H1 (cell line): Measurements from ENCODE around the gene CTIF. TPM values are rescaled to one million over a fixed set of nuclear protein-coding genes. Genes with fewer than 3 reads are reported as not detected.

Source experiments
- CTCF ChIA-PET: fragments of 300-600 bp; sonication (Branson Sonifier 250); formaldehyde crosslinking; loops from one replicate; lab custom pipeline; 2021; ENCODE audit not compliant: partially characterized antibody; lab: Charles Lee
- POLR2A ChIA-PET: fragments of 300-600 bp; sonication (Branson Sonifier 250); formaldehyde crosslinking; loops from one replicate; lab custom pipeline; 2021; ENCODE audit warnings: inconsistent platforms; ENCODE audit not compliant: partially characterized antibody; lab: Charles Lee
- DNase-seq, 2 experiments: peaks; one replicate each; pipeline versions ENCODE4 v3.0.0 to v3.0.0-alpha.2; 2010 to 2022; ENCODE audit warnings: low spot score in 2 of 2, low read depth in 1 of 2, mixed read lengths in 1 of 2
- FAIRE-seq: peaks from 2 replicates; lab custom pipeline; 2011; peaks lifted over from hg19 to GRCh38; lab: Jason Lieb, UNC
- H2AFZ ChIP-seq: 2 replicates; pipeline ENCODE4 v1.8.1; 2012; ENCODE audit warnings: low read length, inconsistent platforms
- H2AK5ac ChIP-seq: 2 replicates; pipeline ENCODE4 v1.6.1; 2013; ENCODE audit warnings: low read depth, low read length
- H2BK120ac ChIP-seq: replicated peaks from 2 replicates; pipeline ENCODE3; 2013; ENCODE audit warnings: low read depth, low read length, inconsistent platforms
- H2BK12ac ChIP-seq: 2 replicates; pipeline ENCODE4 v1.6.1; 2013; ENCODE audit warnings: low read depth, low read length
- H2BK15ac ChIP-seq: 2 replicates; pipeline ENCODE4 v1.6.1; 2013; ENCODE audit warnings: low read length
- H2BK20ac ChIP-seq: 2 replicates; pipeline ENCODE4 v1.6.1; 2013; ENCODE audit warnings: low read length
- H2BK5ac ChIP-seq: 2 replicates; pipeline ENCODE4 v1.6.1; 2013; ENCODE audit warnings: low read depth, low read length
- H3K14ac ChIP-seq: 2 replicates; pipeline ENCODE4 v1.6.1; 2013; ENCODE audit warnings: inconsistent platforms; ENCODE audit not compliant: insufficient read length
- H3K18ac ChIP-seq: 2 replicates; pipeline ENCODE4 v1.6.1; 2013; ENCODE audit warnings: low read length; ENCODE audit errors: extremely low read depth
- H3K23ac ChIP-seq: 2 replicates; pipeline ENCODE4 v1.6.1; 2013; ENCODE audit warnings: inconsistent platforms; ENCODE audit not compliant: insufficient read length
- H3K23me2 ChIP-seq: 2 replicates; pipeline ENCODE4 v1.6.1; 2013; ENCODE audit warnings: low read depth, low read length
- H3K27ac ChIP-seq: 2 replicates; pipeline ENCODE4 v1.6.1; 2011; ENCODE audit warnings: low read depth, low read length, inconsistent platforms
- H3K27me3 ChIP-seq, 4 experiments: replicated peaks in 1 of 4; 1 replicate in 1 of 4; 2 replicates in 3 of 4; pipeline versions ENCODE4 v1.6.1 to v1.8.1; 2011 to 2013; ENCODE audit warnings: low read length in 3 of 4, mild to moderate bottlenecking in 3 of 4, inconsistent platforms in 2 of 4, mixed read lengths in 2 of 4, moderate library complexity in 1 of 4; ENCODE audit not compliant: control insufficient read depth in 3 of 4, insufficient read depth in 3 of 4; ENCODE audit errors: extremely low read depth in 1 of 4
- H3K36me3 ChIP-seq, 4 experiments: 2 replicates each; pipeline versions ENCODE4 v1.6.1 to v1.8.1; 2011 to 2013; ENCODE audit warnings: mild to moderate bottlenecking in 4 of 4, low read length in 3 of 4, moderate library complexity in 2 of 4, control low read depth in 1 of 4, inconsistent platforms in 1 of 4; ENCODE audit not compliant: insufficient read depth in 4 of 4, control insufficient read depth in 2 of 4
- H3K4ac ChIP-seq: replicated peaks from 2 replicates; pipeline ENCODE3; 2013; ENCODE audit warnings: low read length, low read depth, mixed read lengths, inconsistent platforms; ENCODE audit not compliant: insufficient read length
- H3K4me1 ChIP-seq, 4 experiments: replicated peaks in 1 of 4; 1 replicate in 1 of 4; 2 replicates in 3 of 4; pipeline versions ENCODE4 v1.6.1 to v1.8.1; 2011 to 2013; ENCODE audit warnings: low read length in 3 of 4, inconsistent platforms in 2 of 4, mixed read lengths in 1 of 4; ENCODE audit not compliant: insufficient read depth in 4 of 4, control insufficient read depth in 3 of 4
- H3K4me2 ChIP-seq, 2 experiments: 2 replicates each; pipeline versions ENCODE4 v1.6.1 to v1.8.1; 2011 to 2013; ENCODE audit warnings: low read depth in 2 of 2, low read length in 2 of 2, control low read depth in 1 of 2, inconsistent platforms in 1 of 2, mild to moderate bottlenecking in 1 of 2; ENCODE audit not compliant: insufficient read depth in 1 of 2
- H3K4me3 ChIP-seq, 4 experiments: fragments of 200-600, 300-600 bp in 1 of 4; sonication (generic), shearing (Covaris generic), sonication (Bioruptor Twin) in 1 of 4; 2 replicates each; pipeline versions ENCODE4 v1.5.1 to v1.8.1; 2011 to 2016; ENCODE audit warnings: low read length in 4 of 4, low read depth in 3 of 4, control low read depth in 2 of 4, inconsistent platforms in 2 of 4, mild to moderate bottlenecking in 2 of 4, mixed read lengths in 1 of 4, moderate library complexity in 1 of 4; ENCODE audit not compliant: insufficient read depth in 2 of 4; ENCODE audit errors: extremely low read depth in 1 of 4
- H3K56ac ChIP-seq: replicated peaks from 2 replicates; pipeline ENCODE3; 2013; ENCODE audit warnings: low read depth, mild to moderate bottlenecking, mixed read lengths, low read length, inconsistent platforms; ENCODE audit not compliant: insufficient read length
- H3K79me1 ChIP-seq: 2 replicates; pipeline ENCODE4 v1.6.1; 2013; ENCODE audit warnings: low read depth, low read length, control low read depth
- H3K79me2 ChIP-seq, 2 experiments: 2 replicates each; pipeline versions ENCODE4 v1.6.1 to v1.8.1; 2012 to 2013; ENCODE audit warnings: low read length in 2 of 2, mild to moderate bottlenecking in 2 of 2, inconsistent platforms in 1 of 2; ENCODE audit not compliant: insufficient read depth in 2 of 2, control insufficient read depth in 1 of 2
- H3K9ac ChIP-seq, 4 experiments: replicated peaks in 1 of 4; 1 replicate in 1 of 4; 2 replicates in 3 of 4; pipeline versions ENCODE4 v1.6.1 to v1.8.1; 2011 to 2013; ENCODE audit warnings: low read depth in 3 of 4, low read length in 3 of 4, control low read depth in 2 of 4, mild to moderate bottlenecking in 2 of 4, moderate library complexity in 2 of 4, inconsistent platforms in 1 of 4; ENCODE audit errors: extremely low read depth in 1 of 4
- H3K9me3 ChIP-seq, 2 experiments: 2 replicates each; pipeline versions ENCODE4 v1.6.1 to v1.8.1; 2012 to 2013; ENCODE audit warnings: mild to moderate bottlenecking in 2 of 2, moderate library complexity in 2 of 2, control low read depth in 1 of 2, inconsistent platforms in 1 of 2, low read depth in 1 of 2, low read length in 1 of 2, mixed read lengths in 1 of 2; ENCODE audit not compliant: insufficient read depth in 2 of 2
- H4K20me1 ChIP-seq, 2 experiments: replicated peaks in 1 of 2; 2 replicates each; pipeline versions ENCODE3 to v1.8.1; 2011 to 2013; ENCODE audit warnings: inconsistent platforms in 2 of 2, low read length in 2 of 2, mild to moderate bottlenecking in 1 of 2; ENCODE audit not compliant: insufficient read depth in 2 of 2, control insufficient read depth in 1 of 2
- H4K5ac ChIP-seq: 2 replicates; pipeline ENCODE4 v1.6.1; 2013; ENCODE audit warnings: low read length, low read depth, mixed read lengths, inconsistent platforms; ENCODE audit not compliant: insufficient read length
- H4K8ac ChIP-seq: 2 replicates; pipeline ENCODE4 v1.8.0; 2013; ENCODE audit warnings: mild to moderate bottlenecking, moderate library complexity, low read length, inconsistent platforms; ENCODE audit not compliant: insufficient read depth; ENCODE audit errors: extremely low read depth
- H4K91ac ChIP-seq: replicated peaks from 2 replicates; pipeline ENCODE3; 2013; ENCODE audit warnings: low read length, mixed read lengths, inconsistent platforms; ENCODE audit not compliant: insufficient read length
- BRCA1 ChIP-seq: IDR thresholded peaks from 2 replicates; pipeline ENCODE4 v1.6.1; 2012; ENCODE audit warnings: low read depth, low read length, improper control_type of control experiment
- CBX8 ChIP-seq: fragments of 300-800, 300-1000 bp; sonication (generic); IDR thresholded peaks from 2 replicates; pipeline ENCODE4 v1.7.1; 2016; ENCODE audit warnings: low read depth, low read length, borderline replicate concordance
- CTBP2 ChIP-seq: IDR thresholded peaks from 2 replicates; pipeline ENCODE4 v1.7.0; 2011; ENCODE audit warnings: borderline replicate concordance, mild to moderate bottlenecking, moderate library complexity, mixed read lengths, low read length; ENCODE audit not compliant: insufficient read depth, insufficient read length
- E2F6 ChIP-seq: IDR thresholded peaks from 2 replicates; pipeline ENCODE4 v1.6.1; 2012; ENCODE audit warnings: inconsistent platforms
- EGR1 ChIP-seq: IDR thresholded peaks from 2 replicates; pipeline ENCODE4 v1.6.1; 2011; ENCODE audit warnings: low read depth, low read length, borderline replicate concordance
- RNF2 ChIP-seq: fragments of 200-900, 300-1000 bp; sonication (generic); IDR thresholded peaks from 2 replicates; pipeline ENCODE4 v1.7.1; 2016; ENCODE audit warnings: borderline replicate concordance, low read depth, mild to moderate bottlenecking, antibody characterized with exemption, low read length; ENCODE audit not compliant: poor library complexity, severe bottlenecking; ENCODE audit errors: missing control alignments
- SP2 ChIP-seq: IDR thresholded peaks from 2 replicates; pipeline ENCODE4 v1.6.1; 2012; ENCODE audit warnings: mild to moderate bottlenecking, low read length, inconsistent platforms
- SRF ChIP-seq: IDR thresholded peaks from 2 replicates; pipeline ENCODE4 v1.6.1; 2011; ENCODE audit warnings: mild to moderate bottlenecking, low read depth, low read length, moderate library complexity
- TAF7 ChIP-seq: optimal IDR thresholded peaks from 2 replicates; pipeline ENCODE3; 2011; ENCODE audit warnings: low read depth, mild to moderate bottlenecking, inconsistent platforms, low read length, moderate library complexity, borderline replicate concordance
- YY1 ChIP-seq: IDR thresholded peaks from 2 replicates; pipeline ENCODE4 v1.6.1; 2011; ENCODE audit warnings: low read depth, mild to moderate bottlenecking, low read length
- WGBS, 2 experiments: shearing (Covaris generic) in 1 of 2; methylation state at CpG; one replicate each; pipeline versions ENCODE4 v1.1.6 to v1.1.7; 2013 to 2015; ENCODE audit warnings: low lambda C conversion rate in 2 of 2, mixed read lengths in 2 of 2, inconsistent platforms in 1 of 2, low coverage in 1 of 2, missing lambda C conversion rate in 1 of 2; ENCODE audit not compliant: insufficient replicate concordance in 2 of 2, insufficient coverage in 1 of 2, insufficient read length in 1 of 2; ENCODE audit errors: extremely low coverage in 1 of 2, missing lambda C conversion rate in 1 of 2; 5-methylcytosine and 5-hydroxymethylcytosine counted together
- polyA plus RNA-seq, 7 experiments: library from polyadenylated mRNA; depleted of rRNA in 3 of 7; stranded (reverse) in 5 of 7; unstranded in 2 of 7; fragments of >200 nt in 5 of 7; fragments of 200-250 nt in 2 of 7; gene quantifications; 1 replicate in 5 of 7; 2 replicates in 1 of 7; 4 replicates in 1 of 7; pipeline versions ENCODE4 v1.2.1 to v1.2.3, GENCODE V29; 2011 to 2013; ENCODE audit warnings: missing spikeins in 2 of 7, mixed read lengths in 2 of 7
- total RNA-seq: library from RNA; stranded (reverse); fragmentation: NEBNext Ultra II Directional; extraction: Animal tissue kit (Norgen Biotek cat#: 25700); gene quantifications from 2 replicates; pipeline ENCODE4 v1.2.1, GENCODE V29; 2021

CTIF gene
- total and polyA plus RNA-seq, 2 of the 8 experiments (the other 6 are each of a cell fraction or from before 2014, with no cell fraction given) = 9.0 to 17.8 TPM

GRCh38 chr18:48663096-48663930, 124.5 kb downstream of the CTIF start:
- no peak for FAIRE-seq
- WGBS, 2 experiments = 87% methylated on average over 14 of the region's 14 CpGs; no CpG with 5 or more reads in 1 of the 2 experiments
- TF ChIP-seq E2F6 (no peak), BRCA1 (no peak), RNF2 (no peak), CTBP2 (no peak), SRF (no peak), SP2 (no peak), YY1 (no peak), CBX8 (no peak), EGR1 (no peak), TAF7 (no peak)

More at GRCh38 chr18:48663096-48663930, 124.5 kb downstream of the CTIF start:
- Histone ChIP-seq H4K8ac (no peak overlapping the region; the same call in 1 of the 2 replicates), H3K4me2 (no peak overlapping the region), H2BK12ac (0 out of 2 replicates have a peak overlapping the region, but pooled peaks have one; percentile 27), H4K5ac (no peak overlapping the region), H3K27me3 (no peaks in the 10 kb centered on the region), H2BK120ac (no peak overlapping the region), H3K4me1 (peaks cover 0 to 9% (median 5%) of the 10 kb centered on the region in 4 experiments; a peak in 5 of 7 replicates), H3K23ac (no peak overlapping the region), H2BK15ac (no peak overlapping the region), H4K91ac (no peak overlapping the region), H2AK5ac (peak overlapping the region; percentile 84; the same call in 1 of the 2 replicates), H3K23me2 (peaks cover 2% of the 10 kb centered on the region), H4K20me1 (peaks cover 0 to 3% of the 10 kb centered on the region in 2 experiments), H3K27ac (no peak overlapping the region), H3K4me3 (no peak overlapping the region), H2BK5ac (no peak overlapping the region), H3K14ac (no peak overlapping the region), H3K79me1 (no peaks in the 10 kb centered on the region; the same call in 1 of the 2 replicates), H3K36me3 (peaks cover 0 to 5% (median 0%) of the 10 kb centered on the region in 4 experiments; a peak in 2 of 8 replicates), H3K9ac (no peak overlapping the region), H3K9me3 (peaks cover 4 to 7% of the 10 kb centered on the region in 2 experiments), H2BK20ac (no peak overlapping the region), H3K18ac (no peak overlapping the region; the same call in 1 of the 2 replicates), H3K79me2 (peaks cover 0 to 2% of the 10 kb centered on the region in 2 experiments; a peak in 1 of 4 replicates), H2AFZ (no peak overlapping the region), H3K56ac (no peak overlapping the region), H3K4ac (no peak overlapping the region)
- POLR2A ChIA-PET = no interaction called here
- CTCF ChIA-PET = interaction anchor here (0.8 to 5.2 kb wide), 28 partner anchors 11 to 207 kb away, joined by 3 to 46 read pairs (median 4); no protein-coding TSS in a partner anchor
- DNase-seq = no peak
